H1 (cell line): Measurements from ENCODE around the gene SYNJ2. TPM values are rescaled to one million over a fixed set of nuclear protein-coding genes. Genes with fewer than 3 reads are reported as not detected.

Experiments used
- polyA plus RNA-seq, 7 experiments: library from polyadenylated mRNA; depleted of rRNA in 3 of 7; stranded (reverse) in 5 of 7; unstranded in 2 of 7; fragments of >200 nt in 5 of 7; fragments of 200-250 nt in 2 of 7; gene quantifications; 1 replicate in 5 of 7; 2 replicates in 1 of 7; 4 replicates in 1 of 7; pipeline versions ENCODE4 v1.2.1 to v1.2.3, GENCODE V29; 2011 to 2013; ENCODE audit warnings: missing spikeins in 2 of 7, mixed read lengths in 2 of 7
- total RNA-seq: library from RNA; stranded (reverse); fragmentation: NEBNext Ultra II Directional; extraction: Animal tissue kit (Norgen Biotek cat#: 25700); gene quantifications from 2 replicates; pipeline ENCODE4 v1.2.1, GENCODE V29; 2021
- TF ChIP-seq, protein P1 (sequence below): fragments of 300-600 bp; sonication (generic); IDR thresholded peaks from 2 replicates; pipeline ENCODE4 v1.7.1; 2012; ENCODE audit warnings: low read length, moderate library complexity, mild to moderate bottlenecking, inconsistent platforms; ENCODE audit not compliant: insufficient replicate concordance

The SYNJ2 gene
- total and polyA plus RNA-seq, 2 of the 8 experiments (the other 6 are each of a cell fraction or from before 2014, with no cell fraction given): 3.7 to 13.9 TPM

DNA sequence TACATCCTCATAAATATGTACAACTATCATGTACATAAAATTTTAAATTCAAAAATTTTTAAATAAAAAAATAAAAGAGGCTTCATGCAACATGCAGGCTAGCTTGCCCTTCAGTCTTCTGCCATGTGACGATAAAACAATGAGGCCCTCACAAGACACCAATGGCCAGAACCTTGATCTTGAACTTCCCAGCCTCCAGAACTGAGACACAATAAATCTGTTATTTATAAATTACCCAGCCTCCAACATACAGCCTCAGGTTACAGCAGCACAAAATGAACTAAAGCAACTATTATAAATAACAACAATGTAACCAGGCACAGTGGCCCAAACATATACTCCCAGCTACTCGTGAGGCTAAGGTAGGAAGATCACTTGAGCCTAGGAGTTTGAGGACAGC lies 143.6 kb downstream of the SYNJ2 start (continued):
- TF ChIP-seq, protein P1, sequence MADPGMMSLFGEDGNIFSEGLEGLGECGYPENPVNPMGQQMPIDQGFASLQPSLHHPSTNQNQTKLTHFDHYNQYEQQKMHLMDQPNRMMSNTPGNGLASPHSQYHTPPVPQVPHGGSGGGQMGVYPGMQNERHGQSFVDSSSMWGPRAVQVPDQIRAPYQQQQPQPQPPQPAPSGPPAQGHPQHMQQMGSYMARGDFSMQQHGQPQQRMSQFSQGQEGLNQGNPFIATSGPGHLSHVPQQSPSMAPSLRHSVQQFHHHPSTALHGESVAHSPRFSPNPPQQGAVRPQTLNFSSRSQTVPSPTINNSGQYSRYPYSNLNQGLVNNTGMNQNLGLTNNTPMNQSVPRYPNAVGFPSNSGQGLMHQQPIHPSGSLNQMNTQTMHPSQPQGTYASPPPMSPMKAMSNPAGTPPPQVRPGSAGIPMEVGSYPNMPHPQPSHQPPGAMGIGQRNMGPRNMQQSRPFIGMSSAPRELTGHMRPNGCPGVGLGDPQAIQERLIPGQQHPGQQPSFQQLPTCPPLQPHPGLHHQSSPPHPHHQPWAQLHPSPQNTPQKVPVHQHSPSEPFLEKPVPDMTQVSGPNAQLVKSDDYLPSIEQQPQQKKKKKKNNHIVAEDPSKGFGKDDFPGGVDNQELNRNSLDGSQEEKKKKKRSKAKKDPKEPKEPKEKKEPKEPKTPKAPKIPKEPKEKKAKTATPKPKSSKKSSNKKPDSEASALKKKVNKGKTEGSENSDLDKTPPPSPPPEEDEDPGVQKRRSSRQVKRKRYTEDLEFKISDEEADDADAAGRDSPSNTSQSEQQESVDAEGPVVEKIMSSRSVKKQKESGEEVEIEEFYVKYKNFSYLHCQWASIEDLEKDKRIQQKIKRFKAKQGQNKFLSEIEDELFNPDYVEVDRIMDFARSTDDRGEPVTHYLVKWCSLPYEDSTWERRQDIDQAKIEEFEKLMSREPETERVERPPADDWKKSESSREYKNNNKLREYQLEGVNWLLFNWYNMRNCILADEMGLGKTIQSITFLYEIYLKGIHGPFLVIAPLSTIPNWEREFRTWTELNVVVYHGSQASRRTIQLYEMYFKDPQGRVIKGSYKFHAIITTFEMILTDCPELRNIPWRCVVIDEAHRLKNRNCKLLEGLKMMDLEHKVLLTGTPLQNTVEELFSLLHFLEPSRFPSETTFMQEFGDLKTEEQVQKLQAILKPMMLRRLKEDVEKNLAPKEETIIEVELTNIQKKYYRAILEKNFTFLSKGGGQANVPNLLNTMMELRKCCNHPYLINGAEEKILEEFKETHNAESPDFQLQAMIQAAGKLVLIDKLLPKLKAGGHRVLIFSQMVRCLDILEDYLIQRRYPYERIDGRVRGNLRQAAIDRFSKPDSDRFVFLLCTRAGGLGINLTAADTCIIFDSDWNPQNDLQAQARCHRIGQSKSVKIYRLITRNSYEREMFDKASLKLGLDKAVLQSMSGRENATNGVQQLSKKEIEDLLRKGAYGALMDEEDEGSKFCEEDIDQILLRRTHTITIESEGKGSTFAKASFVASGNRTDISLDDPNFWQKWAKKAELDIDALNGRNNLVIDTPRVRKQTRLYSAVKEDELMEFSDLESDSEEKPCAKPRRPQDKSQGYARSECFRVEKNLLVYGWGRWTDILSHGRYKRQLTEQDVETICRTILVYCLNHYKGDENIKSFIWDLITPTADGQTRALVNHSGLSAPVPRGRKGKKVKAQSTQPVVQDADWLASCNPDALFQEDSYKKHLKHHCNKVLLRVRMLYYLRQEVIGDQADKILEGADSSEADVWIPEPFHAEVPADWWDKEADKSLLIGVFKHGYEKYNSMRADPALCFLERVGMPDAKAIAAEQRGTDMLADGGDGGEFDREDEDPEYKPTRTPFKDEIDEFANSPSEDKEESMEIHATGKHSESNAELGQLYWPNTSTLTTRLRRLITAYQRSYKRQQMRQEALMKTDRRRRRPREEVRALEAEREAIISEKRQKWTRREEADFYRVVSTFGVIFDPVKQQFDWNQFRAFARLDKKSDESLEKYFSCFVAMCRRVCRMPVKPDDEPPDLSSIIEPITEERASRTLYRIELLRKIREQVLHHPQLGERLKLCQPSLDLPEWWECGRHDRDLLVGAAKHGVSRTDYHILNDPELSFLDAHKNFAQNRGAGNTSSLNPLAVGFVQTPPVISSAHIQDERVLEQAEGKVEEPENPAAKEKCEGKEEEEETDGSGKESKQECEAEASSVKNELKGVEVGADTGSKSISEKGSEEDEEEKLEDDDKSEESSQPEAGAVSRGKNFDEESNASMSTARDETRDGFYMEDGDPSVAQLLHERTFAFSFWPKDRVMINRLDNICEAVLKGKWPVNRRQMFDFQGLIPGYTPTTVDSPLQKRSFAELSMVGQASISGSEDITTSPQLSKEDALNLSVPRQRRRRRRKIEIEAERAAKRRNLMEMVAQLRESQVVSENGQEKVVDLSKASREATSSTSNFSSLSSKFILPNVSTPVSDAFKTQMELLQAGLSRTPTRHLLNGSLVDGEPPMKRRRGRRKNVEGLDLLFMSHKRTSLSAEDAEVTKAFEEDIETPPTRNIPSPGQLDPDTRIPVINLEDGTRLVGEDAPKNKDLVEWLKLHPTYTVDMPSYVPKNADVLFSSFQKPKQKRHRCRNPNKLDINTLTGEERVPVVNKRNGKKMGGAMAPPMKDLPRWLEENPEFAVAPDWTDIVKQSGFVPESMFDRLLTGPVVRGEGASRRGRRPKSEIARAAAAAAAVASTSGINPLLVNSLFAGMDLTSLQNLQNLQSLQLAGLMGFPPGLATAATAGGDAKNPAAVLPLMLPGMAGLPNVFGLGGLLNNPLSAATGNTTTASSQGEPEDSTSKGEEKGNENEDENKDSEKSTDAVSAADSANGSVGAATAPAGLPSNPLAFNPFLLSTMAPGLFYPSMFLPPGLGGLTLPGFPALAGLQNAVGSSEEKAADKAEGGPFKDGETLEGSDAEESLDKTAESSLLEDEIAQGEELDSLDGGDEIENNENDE: no peak
